ENCODE results near the gene GPHN.

The GPHN gene

GRCh38 chr14:66959437-66960050 is 451.6 kb downstream of the GPHN start:
- DNase-seq (ENCODE audit: low read depth), result no peak

GRCh38 chr14:66965831-66966230 is 457.9 kb downstream of the GPHN start:
- no peak for DNase-seq (ENCODE audit: low read depth)

- DNase-seq (ENCODE audit: low read depth), result no peak
Measured at GRCh38 chr14:66972469-66972868, 464.5 kb downstream of the GPHN start.

GRCh38 chr14:66974397-66975025 is 466.6 kb downstream of the GPHN start:
- DNase-seq (ENCODE audit: low read depth), result no peak

- DNase-seq (ENCODE audit: low read depth), result no peak
Measured at GRCh38 chr14:66975251-66975650, 467.3 kb downstream of the GPHN start.

GRCh38 chr14:66979101-66979974 is 471.4 kb downstream of the GPHN start:
- no peak for DNase-seq (ENCODE audit: low read depth)

GRCh38 chr14:66982247-66982646 is 474.3 kb downstream of the GPHN start:
- DNase-seq (ENCODE audit: low read depth), result no peak

GRCh38 chr14:66992776-66993175 is 484.8 kb downstream of the GPHN start:
- no peak for DNase-seq (ENCODE audit: low read depth)

- DNase-seq (ENCODE audit: low read depth), result no peak
Measured at GRCh38 chr14:66993512-66993911, 485.6 kb downstream of the GPHN start.

- DNase-seq (ENCODE audit: low read depth), result no peak
Measured at GRCh38 chr14:66998013-66998412, 490.1 kb downstream of the GPHN start.

- no peak for DNase-seq (ENCODE audit: low read depth)
Measured at GRCh38 chr14:66999978-67000377, 492.0 kb downstream of the GPHN start.

GRCh38 chr14:67002994-67003753 is 495.2 kb downstream of the GPHN start:
- DNase-seq (ENCODE audit: low read depth), result no peak

- DNase-seq (ENCODE audit: low read depth), result peak; percentile 3
Measured at GRCh38 chr14:67004521-67004920, 496.6 kb downstream of the GPHN start.

- no peak for DNase-seq (ENCODE audit: low read depth)
Measured at GRCh38 chr14:67010602-67011001, 502.7 kb downstream of the GPHN start.

GRCh38 chr14:67016856-67017255 is 508.9 kb downstream of the GPHN start:
- no peak for DNase-seq (ENCODE audit: low read depth)

- no peak for DNase-seq (ENCODE audit: low read depth)
Measured at GRCh38 chr14:67018720-67019119, 510.8 kb downstream of the GPHN start.

- no peak for DNase-seq (ENCODE audit: low read depth)
Measured at GRCh38 chr14:67019796-67020195, 511.8 kb downstream of the GPHN start.

GRCh38 chr14:67031920-67032774 is 524.2 kb downstream of the GPHN start:
- no peak for DNase-seq (ENCODE audit: low read depth)

GRCh38 chr14:67045440-67045839 is 537.5 kb downstream of the GPHN start:
- DNase-seq (ENCODE audit: low read depth), result no peak

GRCh38 chr14:67050896-67051295 is 542.9 kb downstream of the GPHN start:
- no peak for DNase-seq (ENCODE audit: low read depth)

GRCh38 chr14:67056684-67057083 is 548.7 kb downstream of the GPHN start:
- no peak for DNase-seq (ENCODE audit: low read depth)

Measured in GM04504 (cell line).